Fibroblast of peridontal ligament (primary cell): Measurements from ENCODE around the gene NCMAP.

Experiments used
- DNase-seq: peaks from one replicate; pipeline ENCODE4 v3.0.0-alpha.2; 2010; ENCODE audit errors: extremely low read depth

Gene NCMAP

DNA sequence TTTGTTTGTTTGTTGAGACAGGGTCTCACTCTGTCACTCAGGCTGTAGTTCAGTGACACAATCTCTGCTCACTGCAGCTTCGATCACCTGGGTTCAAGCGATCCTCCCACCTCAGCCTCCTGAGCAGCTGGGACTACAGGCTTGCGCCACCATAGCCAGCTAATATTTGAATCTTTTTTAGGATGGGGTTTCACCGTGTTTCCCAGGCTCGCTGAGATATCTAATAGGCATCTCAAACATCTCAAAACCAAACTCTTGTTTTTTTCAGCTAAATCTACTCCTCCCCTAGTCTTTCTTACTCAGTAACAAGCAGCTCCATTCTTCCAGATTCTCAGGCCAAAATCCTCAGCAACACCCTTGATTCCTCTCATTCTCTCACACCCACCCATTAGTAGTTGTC, 65.2 kb downstream of the NCMAP start:
- DNase-seq: no peak

DNA sequence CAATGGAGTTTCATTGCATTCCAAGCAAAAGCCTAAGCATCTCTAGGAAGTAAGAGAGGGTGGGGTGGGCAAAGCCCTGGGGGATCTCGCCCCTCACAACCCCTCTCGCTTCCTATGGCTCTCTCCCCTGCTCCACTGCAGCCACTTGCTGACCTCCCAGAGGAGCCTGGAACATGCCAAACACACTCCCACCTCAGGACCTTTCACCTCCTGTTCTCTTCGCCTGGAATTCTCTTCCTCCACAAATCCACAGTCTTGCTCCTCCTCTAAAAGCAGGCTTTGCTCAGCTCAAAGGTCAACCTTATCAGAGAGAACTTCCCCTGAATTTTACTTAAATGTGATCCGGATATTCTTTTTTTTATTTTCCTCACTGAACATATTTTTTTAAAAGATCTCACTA, 66.3 kb downstream of the NCMAP start:
- DNase-seq: no peak

DNA sequence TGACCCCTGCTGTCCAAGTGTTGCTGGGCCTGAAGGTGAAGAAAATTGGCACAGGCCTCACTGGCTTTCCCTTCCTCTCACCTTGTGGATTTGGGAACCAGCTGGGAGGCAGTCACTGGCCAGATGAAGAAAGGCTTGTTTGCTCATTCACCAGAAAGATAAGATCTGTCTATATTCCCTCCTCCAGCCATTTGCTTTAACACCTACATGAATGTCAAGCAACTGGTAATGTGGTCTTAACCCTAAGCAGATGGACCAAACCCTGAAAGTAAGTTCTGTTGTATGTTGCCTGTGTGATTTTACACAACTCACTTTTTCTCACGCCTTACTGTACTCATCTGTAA, 76.9 kb downstream of the NCMAP start:
- DNase-seq: no peak

DNA sequence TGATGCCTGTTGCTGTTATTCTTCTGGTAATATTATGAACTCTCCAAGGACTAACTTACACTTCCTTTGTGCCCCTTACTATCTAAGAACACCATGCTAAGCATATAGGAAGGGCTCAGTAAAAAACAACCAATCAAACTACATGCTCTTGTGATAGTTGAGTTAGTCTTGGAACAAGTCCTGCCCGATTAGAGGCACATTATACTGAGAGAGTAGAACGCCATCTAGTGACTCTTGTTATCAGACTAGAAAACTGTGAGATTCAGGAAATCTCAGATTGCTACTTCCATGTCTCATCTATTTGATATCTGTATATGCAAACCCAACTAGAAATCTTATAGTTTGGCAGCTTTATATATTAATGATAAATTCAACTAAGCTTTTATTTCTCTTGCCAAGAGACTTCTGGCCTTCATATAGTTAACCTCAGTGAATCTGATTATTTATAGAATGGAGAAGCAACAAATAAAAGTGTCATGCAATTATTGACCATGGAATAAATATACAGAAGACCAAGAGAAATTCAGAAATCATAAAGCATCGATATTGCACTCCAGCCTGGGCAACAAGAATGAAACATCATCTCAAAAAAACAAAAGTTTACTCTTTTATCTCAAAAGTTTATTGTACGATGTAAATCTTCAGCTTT, 79.4 kb downstream of the NCMAP start:
- peak; percentile 86 for DNase-seq

DNA sequence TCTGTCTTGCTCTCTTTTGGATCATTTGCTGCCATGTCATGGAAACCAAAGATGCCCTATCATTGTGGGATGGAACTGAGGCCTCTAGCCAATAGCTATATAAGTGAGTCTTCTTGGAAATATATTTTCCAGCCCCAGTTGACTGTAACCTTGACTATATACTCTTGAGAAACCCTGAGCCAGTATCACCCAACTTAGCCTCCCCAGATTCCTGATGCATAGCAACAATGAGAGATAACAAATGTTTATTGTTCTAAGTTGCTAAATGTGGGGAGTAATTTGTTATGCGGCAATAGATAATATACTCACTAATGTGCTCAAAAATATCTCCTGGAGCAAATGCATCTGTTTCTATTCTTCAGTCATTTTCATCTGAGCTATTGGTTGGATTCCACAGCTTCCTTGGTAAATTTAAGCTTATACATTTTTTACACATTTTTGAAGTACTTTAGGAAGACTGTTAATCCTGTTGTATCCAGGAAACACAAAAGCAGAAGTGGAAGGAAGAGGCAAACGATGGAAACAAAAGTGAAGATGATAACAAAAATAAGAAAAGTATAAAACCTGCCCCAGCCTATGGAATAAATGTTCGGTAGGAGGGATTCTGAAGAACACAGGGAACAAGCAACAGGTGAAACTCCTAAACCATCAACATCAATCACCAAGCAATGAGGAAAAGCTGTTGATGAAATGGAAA, 80.9 kb downstream of the NCMAP start:
- no peak for DNase-seq

DNA sequence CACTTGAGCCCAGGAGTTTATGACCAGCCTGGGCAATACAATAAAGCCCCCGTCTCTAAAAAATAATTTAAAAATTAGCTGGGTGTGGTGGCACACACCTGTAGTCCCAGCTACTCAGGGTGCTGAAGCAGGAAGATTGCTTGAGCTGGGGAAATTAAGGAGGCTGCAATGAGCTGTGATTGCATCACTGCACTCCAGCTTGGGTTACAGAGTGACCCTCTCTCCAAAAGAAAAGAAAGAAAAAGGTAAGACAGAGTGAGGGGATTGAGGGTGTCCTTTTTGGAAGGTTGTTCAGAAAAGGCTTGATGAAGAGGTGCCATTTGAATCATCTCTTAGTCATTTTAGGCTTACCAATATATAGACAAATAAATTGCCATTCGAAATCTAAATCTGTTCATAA, 83.2 kb downstream of the NCMAP start:
- DNase-seq: no peak

DNA sequence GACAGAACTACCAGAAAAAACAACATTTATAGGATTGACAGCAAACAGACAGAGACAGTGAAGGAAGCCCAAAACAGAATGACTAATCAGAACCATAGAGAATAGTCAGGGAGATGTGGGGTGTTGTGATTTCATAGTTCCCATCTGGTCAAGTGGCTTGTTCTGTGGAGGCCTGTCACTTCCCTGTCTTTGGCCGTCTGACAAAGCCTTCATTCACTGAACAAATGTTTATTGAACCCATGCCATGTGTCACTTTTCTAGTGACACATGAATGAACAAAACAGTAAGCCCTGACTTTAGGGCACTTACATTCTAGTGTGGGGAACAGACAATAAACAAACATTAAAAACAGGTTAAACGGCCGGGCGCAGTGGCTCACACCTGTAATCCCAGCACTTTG, 84.0 kb downstream of the NCMAP start:
- no peak for DNase-seq

DNA sequence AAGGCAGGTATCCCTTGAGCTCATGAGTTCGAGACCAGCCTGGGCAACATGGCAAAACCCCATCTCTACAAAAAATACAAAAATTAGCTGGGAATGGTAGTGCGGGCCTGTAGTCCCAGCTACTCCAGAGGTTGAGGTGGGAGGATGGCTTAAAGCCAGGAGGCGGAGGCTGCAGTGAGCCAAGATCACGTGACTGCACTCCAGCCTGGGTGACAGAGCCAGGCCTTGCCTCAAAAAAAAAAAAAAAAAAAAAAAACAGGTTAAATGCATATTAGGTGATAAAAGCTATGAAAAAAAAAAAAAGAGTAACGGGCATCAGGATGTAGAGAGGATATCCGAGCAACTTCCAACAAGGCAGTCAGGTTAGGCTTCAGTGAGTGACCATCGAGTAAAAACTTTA, 84.4 kb downstream of the NCMAP start:
- no peak for DNase-seq

DNA sequence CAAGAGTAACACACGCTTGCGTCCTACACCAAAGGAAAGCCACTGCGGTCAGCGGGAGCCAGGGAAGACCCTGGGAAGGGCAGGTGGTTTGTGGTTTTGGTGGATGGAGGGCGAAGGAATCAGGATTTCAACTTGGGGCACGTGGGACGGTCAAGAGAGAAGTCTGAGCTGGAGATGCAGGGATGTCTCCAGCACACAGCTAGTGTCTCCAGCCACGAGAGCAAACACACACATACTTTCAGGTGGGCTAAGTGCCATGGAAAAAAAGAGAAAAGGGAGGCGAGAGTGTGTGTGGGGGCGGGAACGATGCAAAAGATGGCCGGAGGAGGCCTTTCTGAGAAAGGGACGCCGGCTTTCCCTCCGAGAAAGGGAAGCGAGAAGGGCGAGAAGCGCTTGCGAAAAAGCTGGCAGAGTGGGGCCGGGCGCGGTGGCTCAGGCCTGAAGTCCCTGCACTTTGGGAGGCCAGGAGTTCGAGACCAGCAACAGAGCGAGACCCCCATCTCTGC, 85.8 kb downstream of the NCMAP start:
- peak; percentile 53 for DNase-seq

DNA sequence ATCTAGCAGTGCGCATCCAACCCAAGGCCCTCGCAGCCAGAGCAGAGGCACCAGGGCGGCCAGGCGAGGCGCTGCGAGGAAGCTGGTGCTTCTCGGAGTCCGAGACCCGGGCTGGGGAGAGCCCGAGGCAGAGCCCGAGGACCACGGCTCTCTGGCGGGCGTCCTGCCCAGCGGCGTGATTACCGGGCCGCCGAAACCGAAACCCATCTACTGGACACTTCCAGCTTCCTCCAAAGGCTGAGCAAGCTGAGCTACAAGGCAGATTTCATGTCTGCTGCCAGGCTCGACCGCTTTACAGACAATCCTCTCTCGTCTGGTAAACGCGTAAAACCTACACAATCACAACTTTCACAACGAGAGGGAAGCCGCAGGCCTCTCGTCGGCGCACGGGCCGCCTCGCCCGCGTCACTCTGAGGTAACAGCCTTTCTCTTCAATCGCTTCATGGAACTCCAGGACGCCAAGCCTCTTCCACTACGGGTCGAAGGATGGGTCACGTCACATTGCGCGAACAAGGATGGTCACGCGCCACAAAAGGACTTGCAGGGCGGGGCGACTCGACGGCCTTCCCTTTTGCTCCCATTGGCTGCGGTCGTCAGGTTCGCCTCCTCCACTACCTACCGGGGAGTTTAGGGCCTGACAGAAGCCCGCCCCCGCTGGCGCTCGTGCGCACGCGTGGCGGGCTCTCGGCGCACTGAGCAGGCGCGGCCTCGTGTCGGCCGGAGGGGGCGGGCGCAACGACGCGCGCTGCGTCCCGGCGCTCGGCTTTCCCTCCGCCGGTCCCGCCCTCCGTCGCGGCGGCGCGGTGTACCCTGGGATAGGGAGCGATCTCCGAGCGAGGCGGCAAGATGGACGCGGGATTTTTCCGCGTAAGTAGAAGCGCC, 86.8 kb downstream of the NCMAP start, which contains the start of gene SRRM1:
SRRM1 (plus strand) TSS at position 822 of the 882 bp plus-strand sequence; CDS start at position 847, 25 bp downstream.
- peak; percentile 100 for DNase-seq

DNA sequence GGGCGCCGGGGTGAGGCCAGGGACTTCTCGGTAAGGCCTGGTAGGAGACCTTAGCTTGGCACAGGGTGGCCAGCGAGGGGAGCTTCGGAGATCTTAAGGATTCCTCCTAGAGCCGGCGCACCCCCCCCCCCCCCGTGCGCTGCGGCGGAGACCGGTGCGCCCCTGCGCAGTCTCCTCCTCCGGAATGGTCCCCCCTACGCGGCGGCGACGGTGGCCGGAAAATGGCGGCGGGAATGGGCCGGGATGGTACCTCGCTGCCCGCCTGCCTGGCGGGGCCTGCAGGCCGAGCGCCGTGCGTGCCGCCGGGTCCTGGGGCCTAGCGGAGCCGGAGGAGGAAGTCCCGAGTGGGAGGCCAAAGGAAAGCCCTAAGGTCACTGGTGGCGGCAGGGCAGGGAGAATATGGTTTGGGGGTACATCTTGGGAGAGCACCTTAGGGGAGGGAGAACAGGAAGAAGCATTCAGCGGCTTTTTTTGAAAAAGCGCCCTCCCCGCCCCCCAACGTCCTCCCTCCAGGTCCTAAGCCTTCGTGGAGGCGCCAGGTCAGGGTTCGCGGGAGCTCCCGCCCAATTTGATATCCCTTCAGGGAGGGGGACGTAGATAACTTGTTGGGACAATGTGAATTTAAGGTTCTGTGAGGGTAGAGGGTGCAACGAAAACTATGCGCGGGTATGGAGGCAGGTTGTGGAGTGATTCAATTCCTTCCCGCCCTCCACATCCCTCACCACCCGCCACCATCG, 87.6 kb downstream of the NCMAP start:
- no peak for DNase-seq

DNA sequence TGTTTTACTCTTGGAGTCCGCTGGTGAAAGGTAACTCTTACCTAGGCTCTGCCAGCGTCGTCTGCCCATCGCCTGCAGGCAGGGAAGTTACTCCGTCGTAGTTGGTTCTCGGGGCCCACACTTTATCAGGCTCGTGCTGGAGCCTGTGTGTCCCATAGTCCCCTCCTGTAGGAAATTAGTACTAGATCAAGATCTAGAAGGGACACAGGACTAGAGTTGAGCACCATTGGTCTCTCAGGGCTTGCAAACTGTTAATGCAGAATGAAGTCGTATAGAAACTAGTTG, 88.2 kb downstream of the NCMAP start:
- DNase-seq: no peak

DNA sequence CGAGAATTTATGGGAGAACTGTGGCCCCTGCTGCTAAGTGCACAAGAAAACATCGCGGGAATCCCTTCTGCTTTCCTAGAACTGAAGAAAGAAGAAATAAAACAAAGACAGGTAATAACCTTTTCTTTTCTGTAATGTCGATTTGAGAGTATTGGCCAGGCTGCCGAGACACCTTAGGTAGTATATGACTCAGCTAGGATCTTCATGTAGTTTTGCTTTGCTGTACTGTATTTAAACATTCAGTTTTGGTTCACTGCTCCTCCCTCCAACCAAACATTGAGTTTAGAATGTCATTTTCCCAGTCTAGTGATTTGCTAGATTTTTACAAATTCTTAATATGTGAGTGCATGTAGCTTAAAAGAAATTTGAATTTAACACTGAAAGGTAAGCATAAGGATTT, 93.0 kb downstream of the NCMAP start:
- DNase-seq: no peak

DNA sequence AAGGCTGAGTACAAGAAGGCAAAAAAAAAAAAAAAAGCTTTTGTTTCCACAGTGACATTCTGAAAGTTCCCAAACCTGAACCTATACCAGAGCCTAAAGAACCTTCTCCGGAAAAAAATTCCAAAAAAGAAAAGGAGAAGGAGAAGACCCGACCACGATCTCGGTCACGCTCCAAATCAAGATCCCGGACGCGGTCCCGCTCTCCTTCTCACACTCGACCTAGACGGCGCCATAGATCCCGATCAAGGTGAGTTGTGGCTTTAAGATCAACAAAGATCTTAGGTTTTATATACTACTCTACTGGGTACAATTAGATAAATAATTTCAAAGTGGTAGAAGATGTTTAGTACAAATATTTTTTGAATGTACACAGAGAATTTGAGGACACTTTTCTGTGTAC, 96.5 kb downstream of the NCMAP start:
- DNase-seq: no peak

DNA sequence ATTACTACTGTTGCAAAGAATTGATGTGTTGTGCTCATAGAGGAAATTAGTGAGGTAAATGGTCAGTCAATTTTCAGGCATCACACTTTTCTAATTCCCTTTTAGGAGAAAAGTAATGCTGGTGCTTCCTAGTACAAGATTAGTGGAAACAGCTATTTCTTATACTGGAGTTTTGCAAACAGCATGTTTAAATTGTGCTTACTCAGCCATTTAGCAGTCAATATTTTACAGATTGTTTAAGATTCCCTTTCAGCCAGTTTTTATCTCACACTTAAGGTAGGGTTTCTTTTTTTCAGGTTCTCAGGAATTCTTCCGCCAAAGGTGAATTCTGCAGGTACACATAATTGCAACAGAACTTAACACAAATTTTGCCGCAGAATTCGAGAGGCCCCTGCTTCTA, 98.1 kb downstream of the NCMAP start:
- DNase-seq: no peak

DNA sequence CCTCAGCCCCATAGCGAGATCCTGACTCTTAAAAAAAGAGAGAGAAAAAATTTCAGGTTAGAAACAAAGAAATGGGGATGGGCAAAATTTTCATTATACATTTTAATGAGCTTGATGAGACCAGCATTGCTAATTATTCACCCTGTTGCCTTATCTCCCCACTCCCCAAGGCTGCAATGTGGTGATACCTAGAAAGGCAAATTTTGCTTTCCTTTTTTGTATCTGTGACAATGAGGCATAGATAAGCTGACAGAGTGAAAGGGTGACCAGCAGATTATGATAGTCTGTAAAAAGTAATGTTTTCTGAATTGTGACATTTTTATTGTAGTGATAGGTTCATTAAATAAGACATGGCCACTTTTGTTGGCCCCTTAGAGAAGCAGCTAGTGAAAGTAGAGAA, 100.2 kb downstream of the NCMAP start:
- DNase-seq: no peak

DNA sequence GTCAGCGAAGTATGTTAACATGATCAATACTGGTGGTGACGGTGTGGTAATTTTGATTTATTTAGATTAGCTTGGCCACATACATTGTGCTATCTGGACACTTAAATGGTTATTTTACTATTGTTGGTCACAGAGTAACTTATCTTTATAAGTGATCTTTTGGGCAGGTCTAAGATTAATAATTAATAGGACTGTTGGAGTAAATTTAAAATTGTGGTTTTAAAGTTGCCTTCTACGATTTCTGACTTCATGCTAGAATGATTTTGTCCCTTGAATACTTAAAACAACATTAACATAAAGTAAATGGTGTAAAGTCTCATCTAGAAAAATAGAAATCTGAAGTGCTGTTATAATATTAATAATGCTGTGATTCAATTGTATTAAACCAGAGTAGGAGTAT, 101.9 kb downstream of the NCMAP start:
- no peak for DNase-seq
